OCI-LY7 (cell line): ENCODE results near the gene SNRNP35. TPM values are rescaled to one million over a fixed set of nuclear protein-coding genes. Genes with fewer than 3 reads are reported as not detected.

Experiments
- BruUV-seq: library from RNA; stranded (reverse); fragments of 400-500 nt; replicated peaks from 2 replicates; lab custom pipeline; 2021; lab: Mats Ljungman, UMichigan
- CTCF ChIA-PET: fragments of 300-600 bp; sonication (Branson Sonifier 250); formaldehyde crosslinking; loops from one replicate; lab custom pipeline; 2022; ENCODE audit warnings: antibody characterized with exemption; ENCODE audit not compliant: unreplicated experiment; lab: Charles Lee
- POLR2A ChIA-PET: fragments of 300-600 bp; sonication (Branson Sonifier 250); formaldehyde crosslinking; loops from one replicate; lab custom pipeline; 2022; ENCODE audit warnings: antibody characterized with exemption; lab: Charles Lee
- DNase-seq: peaks from one replicate; pipeline ENCODE4 v3.0.0-alpha.2; 2015; ENCODE audit warnings: low spot score
- H2AFZ ChIP-seq: fragments of 200-600 bp; sonication (generic), shearing (Covaris generic); 2 replicates; pipeline ENCODE4 v1.6.1; 2014; ENCODE audit warnings: mild to moderate bottlenecking, antibody characterized with exemption, low read length, moderate library complexity
- H3K27ac ChIP-seq: fragments of 200-600 bp; sonication (generic); 2 replicates; pipeline ENCODE4 v1.5.1; 2014; ENCODE audit warnings: mixed run types, low read depth, mild to moderate bottlenecking, moderate library complexity, low read length, inconsistent platforms; ENCODE audit not compliant: poor library complexity, severe bottlenecking
- H3K36me3 ChIP-seq: fragments of 200-600 bp; sonication (generic); 2 replicates; pipeline ENCODE4 v1.6.1; 2014; ENCODE audit warnings: mild to moderate bottlenecking, antibody characterized with exemption, low read length, moderate library complexity, mixed read lengths; ENCODE audit not compliant: insufficient read depth
- H3K4me1 ChIP-seq: fragments of 200-600 bp; sonication (generic); 2 replicates; pipeline ENCODE4 v1.5.1; 2014; ENCODE audit warnings: mild to moderate bottlenecking, low read length; ENCODE audit not compliant: insufficient read depth, poor library complexity, severe bottlenecking
- H3K4me2 ChIP-seq: fragments of 200-600 bp; sonication (generic); 2 replicates; pipeline ENCODE4 v1.6.1; 2014; ENCODE audit warnings: mild to moderate bottlenecking, low read length
- H3K4me3 ChIP-seq: fragments of 200-600 bp; sonication (generic); 2 replicates; pipeline ENCODE4 v1.5.1; 2014; ENCODE audit warnings: mild to moderate bottlenecking, low read depth, low read length; ENCODE audit not compliant: poor library complexity, severe bottlenecking
- H3K79me2 ChIP-seq: fragments of 200-600 bp; sonication (generic); 2 replicates; pipeline ENCODE4 v1.6.1; 2016; ENCODE audit warnings: low read depth, mild to moderate bottlenecking, low read length, moderate library complexity, mixed read lengths; ENCODE audit not compliant: insufficient read depth
- H3K9me2 ChIP-seq: fragments of 200-600 bp; sonication (generic); 2 replicates; pipeline ENCODE4 v1.6.1; 2016; ENCODE audit warnings: mild to moderate bottlenecking, low read length, mixed read lengths; ENCODE audit not compliant: insufficient read depth
- H3K9me3 ChIP-seq: fragments of 200-600 bp; sonication (generic); 2 replicates; pipeline ENCODE4 v1.6.1; 2014; ENCODE audit warnings: mild to moderate bottlenecking, mixed run types, low read length, mixed read lengths
- H4K20me1 ChIP-seq: fragments of 200-600 bp; sonication (generic); 2 replicates; pipeline ENCODE4 v1.6.1; 2014; ENCODE audit warnings: mild to moderate bottlenecking, antibody characterized with exemption, low read length, moderate library complexity, mixed read lengths; ENCODE audit not compliant: insufficient read depth
- EZH2phosphoT487 ChIP-seq: fragments of 200-600 bp; sonication (generic); IDR thresholded peaks from 2 replicates; pipeline ENCODE4 v1.6.1; 2018; ENCODE audit warnings: low read depth, borderline replicate concordance, mild to moderate bottlenecking, mixed run types, antibody characterized with exemption, low read length, moderate library complexity, mixed read lengths
- intact Hi-C: fragments of 100-400 bp; cut with micrococcal nuclease; formaldehyde crosslinking; loops from one replicate; pipeline ENCODE4 v1.10.0; 2022; ENCODE audit not compliant: unreplicated experiment
- total RNA-seq, 2 experiments: library from RNA; depleted of rRNA in 1 of 2; stranded (reverse); fragments of >200 nt in 1 of 2; shearing (Covaris generic) in 1 of 2; gene quantifications; 2 replicates each; pipeline ENCODE4 v1.2.3, GENCODE V29; 2014 to 2022
- TF ChIP-seq, protein P1 (sequence below): fragments of 200-600 bp; sonication (generic); conservative IDR thresholded peaks from 2 replicates; pipeline ENCODE4 v1.5.1; 2014; ENCODE audit warnings: mild to moderate bottlenecking, antibody characterized with exemption, low read length, moderate library complexity, mixed read lengths

Gene SNRNP35
- total RNA-seq, 2 experiments from 2014 or later: 29.3 to 31.3 TPM

- BruUV-seq: no TSS peak
- Histone ChIP-seq H3K4me3 (no peak overlapping the region), H2AFZ (no peak overlapping the region)
Measured at GRCh38 chr12:123471374-123472068, 13.6 kb downstream of the SNRNP35 start.

DNA sequence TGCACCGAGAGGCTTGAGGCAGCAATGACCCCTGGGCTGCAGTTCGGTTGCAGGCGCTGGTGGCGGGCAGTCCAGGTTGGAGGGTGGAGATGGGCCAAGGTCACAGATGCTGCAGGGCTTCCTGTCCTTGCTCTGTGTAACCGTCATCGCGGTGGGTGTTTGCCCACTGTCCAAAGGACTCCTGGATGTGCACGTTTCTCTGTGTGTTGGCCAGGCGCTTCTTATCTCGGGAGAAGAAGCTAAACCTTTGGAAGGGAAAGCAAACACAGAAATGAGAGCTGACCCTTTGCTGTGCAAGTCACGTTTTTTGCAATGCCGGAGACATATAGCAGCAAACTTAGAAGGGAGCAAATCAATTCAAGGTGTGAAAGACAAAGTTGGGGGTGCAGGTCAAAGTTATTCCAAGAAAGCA is 14.5 kb downstream of the SNRNP35 start:
- no peak overlapping the region for H3K4me3 ChIP-seq
- H2AFZ ChIP-seq: no peak overlapping the region
- POLR2A ChIA-PET: no interaction called here
- H3K4me2 ChIP-seq: no peak overlapping the region
- no peaks in the 10 kb centered on the region for H3K79me2 ChIP-seq
- intact Hi-C loops: no loop called here
- no peak for DNase-seq
- no peak for TF ChIP-seq EZH2phosphoT487
- TF ChIP-seq, protein P1, sequence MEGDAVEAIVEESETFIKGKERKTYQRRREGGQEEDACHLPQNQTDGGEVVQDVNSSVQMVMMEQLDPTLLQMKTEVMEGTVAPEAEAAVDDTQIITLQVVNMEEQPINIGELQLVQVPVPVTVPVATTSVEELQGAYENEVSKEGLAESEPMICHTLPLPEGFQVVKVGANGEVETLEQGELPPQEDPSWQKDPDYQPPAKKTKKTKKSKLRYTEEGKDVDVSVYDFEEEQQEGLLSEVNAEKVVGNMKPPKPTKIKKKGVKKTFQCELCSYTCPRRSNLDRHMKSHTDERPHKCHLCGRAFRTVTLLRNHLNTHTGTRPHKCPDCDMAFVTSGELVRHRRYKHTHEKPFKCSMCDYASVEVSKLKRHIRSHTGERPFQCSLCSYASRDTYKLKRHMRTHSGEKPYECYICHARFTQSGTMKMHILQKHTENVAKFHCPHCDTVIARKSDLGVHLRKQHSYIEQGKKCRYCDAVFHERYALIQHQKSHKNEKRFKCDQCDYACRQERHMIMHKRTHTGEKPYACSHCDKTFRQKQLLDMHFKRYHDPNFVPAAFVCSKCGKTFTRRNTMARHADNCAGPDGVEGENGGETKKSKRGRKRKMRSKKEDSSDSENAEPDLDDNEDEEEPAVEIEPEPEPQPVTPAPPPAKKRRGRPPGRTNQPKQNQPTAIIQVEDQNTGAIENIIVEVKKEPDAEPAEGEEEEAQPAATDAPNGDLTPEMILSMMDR: no peak
- no peak overlapping the region for H3K27ac ChIP-seq
- no TSS peak for BruUV-seq
- no peaks in the 10 kb centered on the region for H3K9me2 ChIP-seq
- peaks cover 24% of the 10 kb centered on the region for H3K4me1 ChIP-seq
- H4K20me1 ChIP-seq: no peaks in the 10 kb centered on the region
- CTCF ChIA-PET: no interaction called here
- H3K36me3 ChIP-seq: peaks cover under 1% of the 10 kb centered on the region; the same call in 1 of the 2 replicates
- no peaks in the 10 kb centered on the region for H3K9me3 ChIP-seq

More at GRCh38 chr12:123471374-123472068, 13.6 kb downstream of the SNRNP35 start:
- H3K79me2 ChIP-seq: no peaks in the 10 kb centered on the region
- no peak for DNase-seq
- no peak overlapping the region for H3K4me2 ChIP-seq
- H3K9me3 ChIP-seq: no peaks in the 10 kb centered on the region
- TF ChIP-seq, protein P1: no peak
- TF ChIP-seq EZH2phosphoT487: no peak
- H3K9me2 ChIP-seq: no peaks in the 10 kb centered on the region
- intact Hi-C loops: no loop called here
- ChIA-PET POLR2A (interaction anchor here (0.8 kb wide), 1 partner anchor 12 kb away, joined by 3 read pairs; no protein-coding TSS in a partner anchor), CTCF (no interaction called here)
- H4K20me1 ChIP-seq: no peaks in the 10 kb centered on the region
- peaks cover 24% of the 10 kb centered on the region for H3K4me1 ChIP-seq
- H3K36me3 ChIP-seq: peaks cover 8% of the 10 kb centered on the region; the same call in 1 of the 2 replicates
- no peak overlapping the region for H3K27ac ChIP-seq
